Measurements from ENCODE around the gene SEC62.

Gene SEC62

GRCh38 chr3:169966428-169966950, at the start of gene SEC62:
Gene SEC62, plus strand, starts transcription at chr3:169966807. Its CDS starts 16 bp downstream, at chr3:169966823.
- peak; percentile 95 for DNase-seq (ENCODE audit: low spot score)

- no peak for DNase-seq (ENCODE audit: low spot score)
Measured at GRCh38 chr3:169923189-169923588, 43.4 kb upstream of the SEC62 start.

GRCh38 chr3:169923831-169924230, 42.8 kb upstream of the SEC62 start:
- peak; percentile 24 for DNase-seq (ENCODE audit: low spot score)

GRCh38 chr3:169929830-169930519, 36.6 kb upstream of the SEC62 start:
- DNase-seq (ENCODE audit: low spot score): no peak

- DNase-seq (ENCODE audit: low spot score): no peak
Measured at GRCh38 chr3:169930843-169931242, 35.8 kb upstream of the SEC62 start.

- no peak for DNase-seq (ENCODE audit: low spot score)
Measured at GRCh38 chr3:169931747-169932520, 34.7 kb upstream of the SEC62 start.

GRCh38 chr3:169939320-169939719, 27.3 kb upstream of the SEC62 start:
- DNase-seq (ENCODE audit: low spot score): no peak

- DNase-seq (ENCODE audit: low spot score): no peak
Measured at GRCh38 chr3:169939751-169940150, 26.9 kb upstream of the SEC62 start.

GRCh38 chr3:169940470-169941181, 26.0 kb upstream of the SEC62 start:
- no peak for DNase-seq (ENCODE audit: low spot score)

GRCh38 chr3:169945313-169945712, 21.3 kb upstream of the SEC62 start:
- DNase-seq (ENCODE audit: low spot score): peak; percentile 18

GRCh38 chr3:169946336-169946735, 20.3 kb upstream of the SEC62 start:
- no peak for DNase-seq (ENCODE audit: low spot score)

GRCh38 chr3:169948559-169949448, 17.8 kb upstream of the SEC62 start:
- DNase-seq (ENCODE audit: low spot score): no peak

GRCh38 chr3:169952045-169952444, 14.6 kb upstream of the SEC62 start:
- DNase-seq (ENCODE audit: low spot score): no peak

GRCh38 chr3:169953462-169954141, 13.0 kb upstream of the SEC62 start:
- DNase-seq (ENCODE audit: low spot score): no peak

- DNase-seq (ENCODE audit: low spot score): no peak
Measured at GRCh38 chr3:169954142-169954756, 12.4 kb upstream of the SEC62 start.

GRCh38 chr3:169955406-169955805, 11.2 kb upstream of the SEC62 start:
- DNase-seq (ENCODE audit: low spot score): no peak

GRCh38 chr3:169964176-169964575, 2.4 kb upstream of the SEC62 start:
- DNase-seq (ENCODE audit: low spot score): no peak

GRCh38 chr3:169965562-169966427, 812 bp upstream of the SEC62 start:
- DNase-seq (ENCODE audit: low spot score): no peak

Measured in Ammon's horn (tissue), 1 donor.